HFF-Myc (cell line): ENCODE data around the gene ARMH1.

ENCODE experiments used
- DNase-seq: peaks from one replicate; pipeline ENCODE4 v3.0.0-alpha.2; 2011; ENCODE audit warnings: low read depth; ENCODE audit errors: extremely low read depth
- H3K4me3 ChIP-seq: replicated peaks from 2 replicates; pipeline ENCODE4 v1.5.1; 2011; ENCODE audit warnings: low read depth, mild to moderate bottlenecking, control low read depth, low read length
- CTCF ChIP-seq: IDR thresholded peaks from 2 replicates; pipeline ENCODE4 v1.5.1; 2012; ENCODE audit warnings: mild to moderate bottlenecking, low read depth, low read length, control low read depth; ENCODE audit errors: missing control alignments

The ARMH1 gene

GRCh38 chr1:44674113-44675000, at the start of gene ARMH1, which contains the start of gene TMEM53:
ARMH1 (plus strand) TSS chr1:44674714; CDS start chr1:44689698, 14,984 bp downstream.
TMEM53 (minus strand) TSS chr1:44674481; CDS start chr1:44674391, 90 bp downstream.
- H3K4me3 ChIP-seq, result peak within 1 kb of the TSS; percentile 53
- DNase-seq, result peak; percentile 97
- no peak for TF ChIP-seq CTCF

- no peak for TF ChIP-seq CTCF
- H3K4me3 ChIP-seq, result no peak overlapping the region
- no peak for DNase-seq
Observed at GRCh38 chr1:44625348-44625747, 49.2 kb upstream of the ARMH1 start.

GRCh38 chr1:44628962-44629756, 45.4 kb upstream of the ARMH1 start:
- peak; percentile 77 for DNase-seq
- no peak overlapping the region for H3K4me3 ChIP-seq
- no peak for TF ChIP-seq CTCF

GRCh38 chr1:44630116-44630515, 44.4 kb upstream of the ARMH1 start:
- DNase-seq, result no peak
- TF ChIP-seq CTCF, result no peak
- H3K4me3 ChIP-seq, result no peak overlapping the region

GRCh38 chr1:44631333-44631646, 43.2 kb upstream of the ARMH1 start:
- TF ChIP-seq CTCF, result no peak
- no peak for DNase-seq
- peak overlapping the region; percentile 60 for H3K4me3 ChIP-seq

GRCh38 chr1:44631647-44632539, 42.6 kb upstream of the ARMH1 start:
- DNase-seq, result peak; percentile 58
- peak overlapping the region; percentile 60 for H3K4me3 ChIP-seq
- TF ChIP-seq CTCF, result no peak
